Skeletal muscle tissue (tissue), 4 donors: Measurements from ENCODE around the gene PRSS56. TPM values are rescaled to one million over a fixed set of nuclear protein-coding genes. Genes with fewer than 3 reads are reported as not detected.

ENCODE experiments used
- H3K27ac ChIP-seq: one replicate; pipeline ENCODE4 v1.7.0; 2013; ENCODE audit warnings: mild to moderate bottlenecking, low read depth, low read length, inconsistent platforms
- H3K27me3 ChIP-seq, 3 donors: one replicate each; pipeline ENCODE4 v1.7.0; 2013; ENCODE audit warnings: low read length in 3 of 3; ENCODE audit not compliant: control insufficient read depth in 3 of 3, insufficient read depth in 3 of 3
- H3K36me3 ChIP-seq, 3 donors: one replicate each; pipeline ENCODE4 v1.7.0; 2013; ENCODE audit warnings: low read length in 3 of 3; ENCODE audit not compliant: control insufficient read depth in 3 of 3, insufficient read depth in 3 of 3
- H3K4me1 ChIP-seq, 3 donors: one replicate each; pipeline ENCODE4 v1.7.0; 2013; ENCODE audit warnings: low read length in 3 of 3, mild to moderate bottlenecking in 3 of 3; ENCODE audit not compliant: control insufficient read depth in 3 of 3, insufficient read depth in 3 of 3
- H3K4me3 ChIP-seq, 3 donors: one replicate each; pipeline ENCODE4 v1.7.0; 2013; ENCODE audit warnings: low read length in 3 of 3
- H3K9ac ChIP-seq, 3 donors: one replicate each; pipeline ENCODE4 v1.7.0; 2013; ENCODE audit warnings: low read length in 3 of 3, mild to moderate bottlenecking in 3 of 3, moderate library complexity in 2 of 3, low read depth in 1 of 3
- H3K9me3 ChIP-seq, 3 donors: one replicate each; pipeline ENCODE4 v1.7.0; 2013; ENCODE audit warnings: low read length in 3 of 3; ENCODE audit not compliant: control insufficient read depth in 3 of 3
- total RNA-seq: library from RNA; depleted of rRNA; stranded (reverse); fragments of >200 nt; gene quantifications from one replicate; pipeline ENCODE4 v1.2.3, GENCODE V29; 2014
- donor health status: Osteomylitis.

The PRSS56 gene
- total RNA-seq, 1 donor from 2014 or later, result 1.0 TPM

DNA sequence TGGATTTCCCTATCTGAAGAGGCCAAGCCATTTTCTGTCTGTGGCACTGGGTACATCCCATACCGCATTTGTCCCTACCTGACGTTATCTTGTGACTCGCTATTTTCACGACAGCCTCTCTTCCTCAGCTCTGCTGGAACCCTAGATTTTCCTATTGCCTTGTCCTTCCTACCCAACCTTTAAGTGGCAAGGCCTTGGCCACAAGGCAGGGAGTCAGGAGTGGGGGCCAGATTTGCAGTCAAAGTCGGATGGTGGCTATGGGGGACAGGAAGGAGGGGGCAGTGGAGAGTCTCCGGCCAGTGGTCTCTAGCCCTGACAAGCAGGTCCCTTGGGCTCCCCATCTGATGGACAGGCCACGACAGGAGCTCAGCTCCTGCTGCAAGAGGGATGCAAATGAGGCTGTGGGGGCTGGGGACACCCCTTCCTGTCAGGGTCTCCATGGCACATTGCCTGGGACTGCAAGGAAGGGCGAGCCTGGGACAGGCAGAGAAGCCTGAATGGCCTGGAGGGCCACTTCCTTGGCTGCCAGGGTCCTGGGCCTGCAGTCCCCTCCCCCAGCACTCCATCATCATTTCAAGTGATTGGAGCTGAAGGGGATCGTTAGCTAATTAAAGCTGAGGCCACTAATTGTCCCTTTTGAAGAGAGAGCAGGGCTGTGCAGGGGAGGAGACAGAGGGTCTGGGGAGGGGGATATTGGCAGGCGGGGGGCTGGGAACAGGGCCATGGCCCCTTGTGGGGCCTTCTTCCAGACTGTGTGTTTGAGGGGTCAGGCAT, 26.3 kb upstream of the PRSS56 start:
- Histone ChIP-seq H3K36me3 (no peaks in the 10 kb centered on the region), H3K27me3 (peaks cover 0 to 7% (median 3%) of the 10 kb centered on the region in 3 donors), H3K9me3 (no peaks in the 10 kb centered on the region), H3K27ac (no peak overlapping the region), H3K4me3 (no peak overlapping the region), H3K9ac (no peak overlapping the region), H3K4me1 (no peaks in the 10 kb centered on the region)

DNA sequence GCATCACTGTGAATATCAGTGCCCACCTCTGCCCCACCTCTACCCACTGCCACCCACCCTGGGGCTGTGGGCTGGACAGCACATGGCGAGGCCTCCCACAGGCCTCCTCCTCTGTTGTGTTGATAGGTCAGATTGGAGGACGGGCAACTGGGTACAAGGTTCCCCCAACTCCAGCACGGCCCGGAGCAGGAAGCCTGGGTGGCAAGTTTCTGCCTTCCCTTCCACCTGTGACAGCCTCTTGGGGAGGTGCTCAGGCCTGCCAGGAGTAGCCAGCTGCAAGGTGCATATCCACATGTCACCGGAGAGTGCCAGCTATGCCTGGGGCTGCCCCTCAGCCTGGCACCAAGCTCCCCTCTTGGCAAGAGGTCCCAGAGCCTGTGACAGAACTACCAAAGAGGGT, 25.6 kb upstream of the PRSS56 start:
- Histone ChIP-seq H3K9me3 (no peaks in the 10 kb centered on the region), H3K27me3 (peaks cover 0 to 3% (median 3%) of the 10 kb centered on the region in 3 donors), H3K36me3 (no peaks in the 10 kb centered on the region), H3K4me1 (no peaks in the 10 kb centered on the region), H3K27ac (no peak overlapping the region), H3K9ac (no peak overlapping the region), H3K4me3 (no peak overlapping the region)

DNA sequence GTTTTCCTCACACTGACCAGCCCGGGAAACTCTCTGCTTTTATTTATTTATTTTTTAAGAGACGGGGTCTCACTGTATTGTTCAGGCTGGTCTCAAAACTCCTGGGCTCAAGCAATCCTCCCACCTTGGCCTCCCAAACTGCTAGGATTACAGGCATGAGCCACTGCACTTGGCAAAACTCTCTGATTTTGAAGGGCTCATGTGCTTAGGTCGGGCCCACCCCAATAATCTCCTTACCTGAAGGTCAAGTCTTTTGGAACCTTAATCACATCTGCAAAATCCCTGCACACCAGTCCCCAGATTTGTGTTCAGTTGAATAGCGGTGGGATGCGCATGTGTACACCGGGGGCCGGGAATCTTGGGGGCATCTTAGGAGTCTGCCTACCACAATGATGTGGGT, 24.9 kb upstream of the PRSS56 start:
- peaks cover 0 to 5% (median 0%) of the 10 kb centered on the region in 3 donors for H3K27me3 ChIP-seq
- no peaks in the 10 kb centered on the region for H3K36me3 ChIP-seq
- no peak overlapping the region for H3K9ac ChIP-seq
- H3K4me1 ChIP-seq, result no peaks in the 10 kb centered on the region
- no peak overlapping the region for H3K27ac ChIP-seq
- no peak overlapping the region for H3K4me3 ChIP-seq
- no peaks in the 10 kb centered on the region for H3K9me3 ChIP-seq

DNA sequence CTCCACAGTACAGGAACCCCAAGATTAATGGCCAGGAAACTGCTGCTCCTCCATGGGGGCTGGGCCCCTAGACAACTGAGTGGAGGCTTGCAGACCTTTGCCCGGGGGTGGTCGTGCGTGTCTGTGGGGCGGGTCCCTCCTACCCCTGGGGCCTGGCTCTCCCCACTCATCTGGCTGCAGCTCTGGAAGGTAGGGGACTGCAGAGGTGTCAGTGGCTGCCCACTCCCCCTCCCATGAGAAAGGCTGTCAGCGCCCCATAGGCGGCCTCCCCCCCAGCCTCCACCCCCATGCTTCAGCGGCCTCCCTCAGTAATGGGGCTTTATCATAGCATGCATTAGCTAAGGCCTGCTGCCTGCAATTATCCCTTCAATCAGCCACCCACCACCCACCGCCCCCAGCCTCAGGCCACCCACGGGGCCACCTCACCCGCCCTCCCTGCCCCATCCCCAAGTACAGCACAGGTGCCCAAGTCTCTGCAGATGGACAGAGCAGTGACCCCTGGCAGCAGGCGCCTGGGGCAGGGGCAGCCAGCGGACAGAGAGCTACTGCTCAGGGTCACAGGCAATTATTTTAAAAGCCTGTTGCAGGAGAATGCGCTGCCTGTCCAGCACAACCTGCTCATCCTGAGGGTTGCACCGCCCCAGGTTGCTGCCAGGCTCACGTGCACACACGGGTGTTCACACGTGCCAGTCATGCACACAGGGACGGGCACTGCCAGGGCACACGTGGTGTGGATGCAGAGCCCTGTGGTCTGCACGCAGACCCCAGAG, 23.5 kb upstream of the PRSS56 start:
- no peak overlapping the region for H3K27ac ChIP-seq
- H3K9ac ChIP-seq, result no peak overlapping the region
- no peaks in the 10 kb centered on the region for H3K36me3 ChIP-seq
- peaks cover 0 to 3% (median 3%) of the 10 kb centered on the region in 3 donors for H3K4me1 ChIP-seq
- no peaks in the 10 kb centered on the region for H3K9me3 ChIP-seq
- H3K4me3 ChIP-seq, result no peak overlapping the region
- H3K27me3 ChIP-seq, result peaks cover 0 to 5% (median 0%) of the 10 kb centered on the region in 3 donors

DNA sequence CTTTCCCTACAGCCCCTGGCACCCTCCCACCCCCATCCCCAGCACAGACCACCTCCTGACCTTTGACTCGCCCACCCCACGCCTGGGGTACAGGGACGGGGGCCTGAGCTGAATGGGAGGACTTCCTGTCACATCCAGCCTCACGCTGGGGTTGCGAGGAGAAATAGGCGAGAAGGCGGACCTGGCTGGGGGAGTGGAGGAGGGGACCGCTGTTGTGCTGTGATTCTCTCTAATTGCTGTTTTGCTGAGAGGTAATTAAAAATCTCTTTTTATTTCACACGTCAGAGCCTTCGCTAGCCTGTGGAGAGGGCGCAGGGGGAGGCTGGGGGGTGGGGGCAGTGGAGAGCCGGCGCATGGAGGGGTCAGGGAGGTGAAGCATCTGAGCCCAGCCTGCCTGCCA, 22.8 kb upstream of the PRSS56 start:
- H3K27ac ChIP-seq, result no peak overlapping the region
- H3K9ac ChIP-seq, result no peak overlapping the region
- H3K9me3 ChIP-seq, result no peaks in the 10 kb centered on the region
- H3K36me3 ChIP-seq, result no peaks in the 10 kb centered on the region
- H3K27me3 ChIP-seq, result peaks cover 0 to 5% (median 0%) of the 10 kb centered on the region in 3 donors
- peaks cover 0 to 7% (median 6%) of the 10 kb centered on the region in 3 donors for H3K4me1 ChIP-seq
- H3K4me3 ChIP-seq, result no peak overlapping the region

DNA sequence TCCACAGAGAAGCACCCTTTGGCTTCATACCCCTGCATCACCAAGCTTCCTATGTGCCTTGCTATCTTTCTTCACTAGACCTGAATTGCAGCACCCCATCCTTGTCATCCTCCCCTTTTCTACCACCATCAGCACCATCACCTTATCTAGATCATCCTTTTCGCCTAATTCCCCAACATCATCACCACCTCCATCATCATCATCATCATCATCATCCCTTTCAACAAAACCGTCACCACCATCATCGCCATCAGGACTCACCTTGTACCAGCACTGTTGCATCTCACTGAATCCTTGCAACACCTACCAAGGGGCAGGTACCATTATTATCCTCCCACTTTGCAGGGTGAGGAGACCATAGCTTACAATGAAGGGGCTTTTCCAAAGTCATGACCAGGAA, 21.7 kb upstream of the PRSS56 start:
- Histone ChIP-seq H3K36me3 (no peaks in the 10 kb centered on the region), H3K4me3 (no peak overlapping the region), H3K27ac (no peak overlapping the region), H3K27me3 (peaks cover 0 to 5% (median 0%) of the 10 kb centered on the region in 3 donors), H3K9ac (no peak overlapping the region), H3K9me3 (no peaks in the 10 kb centered on the region), H3K4me1 (peaks cover 3 to 10% (median 8%) of the 10 kb centered on the region in 3 donors)

DNA sequence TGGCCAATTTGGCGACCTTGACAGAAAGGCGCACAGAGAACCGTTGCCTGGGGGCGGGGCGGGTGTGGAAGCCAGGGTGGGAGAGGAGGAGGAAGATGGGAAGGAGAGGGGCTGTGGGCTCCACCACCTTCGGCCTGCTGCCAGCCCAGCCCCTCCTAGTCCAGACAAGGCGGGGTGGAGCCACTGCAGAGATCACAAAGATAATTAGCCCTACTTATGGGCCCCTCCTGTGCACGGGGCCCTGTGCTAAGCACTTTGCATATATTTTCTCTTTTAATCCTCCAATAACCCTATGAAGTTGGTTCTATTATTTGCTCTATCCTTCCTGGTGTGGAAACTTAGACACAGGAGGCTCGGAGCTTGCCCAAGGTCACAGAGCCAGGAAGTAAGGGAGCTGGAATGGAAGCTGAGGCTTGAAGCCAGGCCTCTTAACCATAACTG, 18.8 kb upstream of the PRSS56 start:
- Histone ChIP-seq H3K27me3 (peaks cover 0 to 14% (median 8%) of the 10 kb centered on the region in 3 donors), H3K27ac (no peak overlapping the region)

DNA sequence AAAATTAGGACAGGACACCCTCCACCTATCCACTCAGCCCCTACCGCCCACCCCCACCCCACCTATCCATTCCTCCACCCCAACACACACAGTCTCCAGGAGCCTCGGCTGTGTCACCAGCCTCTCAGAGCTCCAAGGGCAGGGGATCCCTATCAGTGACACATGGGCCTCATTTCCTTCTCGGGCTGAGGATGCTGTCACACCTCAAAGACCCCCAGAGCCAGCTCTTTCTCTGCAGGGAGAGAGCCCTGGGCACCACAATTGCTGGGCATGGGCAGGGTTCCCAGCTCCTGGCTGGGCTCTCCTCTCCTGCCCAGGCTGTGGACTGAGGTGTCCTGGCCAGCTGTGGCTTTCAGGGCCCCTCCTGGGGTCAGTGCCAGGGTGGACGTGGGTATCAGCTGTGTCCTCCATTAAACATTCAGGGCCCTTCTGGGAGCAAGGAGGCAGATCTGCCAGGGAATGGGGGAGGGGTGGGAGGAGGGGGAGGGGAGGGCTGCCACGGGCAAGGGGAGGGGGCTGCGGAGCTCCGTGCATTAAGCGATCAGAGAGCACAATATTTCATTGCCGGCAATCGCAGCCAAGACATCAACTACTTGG, 18.3 kb upstream of the PRSS56 start:
- Histone ChIP-seq H3K9ac (no peak overlapping the region), H3K36me3 (no peaks in the 10 kb centered on the region), H3K4me3 (no peak overlapping the region), H3K9me3 (no peaks in the 10 kb centered on the region), H3K27ac (no peak overlapping the region), H3K27me3 (peaks cover 0 to 18% (median 8%) of the 10 kb centered on the region in 3 donors), H3K4me1 (peaks cover 5 to 10% (median 9%) of the 10 kb centered on the region in 3 donors)

More for the DNA sequence above, 18.8 kb upstream of the PRSS56 start:
- H3K9me3 ChIP-seq, result no peaks in the 10 kb centered on the region
- no peak overlapping the region for H3K9ac ChIP-seq
- no peaks in the 10 kb centered on the region for H3K36me3 ChIP-seq
- peaks cover 5 to 10% (median 9%) of the 10 kb centered on the region in 3 donors for H3K4me1 ChIP-seq
- no peak overlapping the region for H3K4me3 ChIP-seq

DNA sequence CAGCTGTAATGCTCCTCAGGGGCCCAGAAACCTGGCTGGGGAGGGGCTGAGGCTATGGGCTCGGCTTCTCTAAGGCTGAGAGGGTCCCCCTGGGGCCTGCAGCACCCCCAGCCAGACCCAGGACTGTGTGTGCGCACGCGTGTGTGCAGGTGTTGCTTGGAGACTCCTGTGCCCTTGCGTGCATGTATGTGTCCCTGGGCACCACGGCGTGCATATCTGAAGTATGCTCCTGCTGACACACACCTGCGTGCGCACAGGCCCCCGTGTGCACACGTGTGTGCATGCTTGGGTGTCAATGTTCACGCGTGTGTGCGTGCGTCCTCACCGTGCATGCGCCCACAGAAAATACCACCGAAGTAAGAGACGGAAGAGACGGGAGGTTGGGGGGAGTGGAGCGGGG, 17.7 kb upstream of the PRSS56 start:
- H3K27ac ChIP-seq, result no peak overlapping the region
- peaks cover 5 to 10% (median 9%) of the 10 kb centered on the region in 3 donors for H3K4me1 ChIP-seq
- H3K27me3 ChIP-seq, result peaks cover 0 to 18% (median 8%) of the 10 kb centered on the region in 3 donors
- H3K9ac ChIP-seq, result no peak overlapping the region
- H3K9me3 ChIP-seq, result no peaks in the 10 kb centered on the region
- H3K36me3 ChIP-seq, result no peaks in the 10 kb centered on the region
- H3K4me3 ChIP-seq, result no peak overlapping the region
